Right lobe of liver (tissue), 6 donors: ENCODE results near the gene MRC1. TPM values are rescaled to one million over a fixed set of nuclear protein-coding genes. Genes with fewer than 3 reads are reported as not detected.

Source experiments
- ATAC-seq, 4 donors: fragments of 200-7000 bp; cut with Tn5 transposase; one replicate each; pipeline ENCODE4 v1.9.1; 2020; ENCODE audit warnings: mild to moderate bottlenecking in 4 of 4, moderate library complexity in 4 of 4
- DNase-seq, 3 donors: peaks; one replicate each; pipeline ENCODE4 v3.0.0-alpha.2; 2020
- H3K27ac ChIP-seq, 3 donors: fragments of 200-600 bp; one replicate each; pipeline ENCODE4 v1.8.0; 2022
- H3K27me3 ChIP-seq, 2 donors: fragments of 200-600 bp; one replicate each; pipeline ENCODE4 v1.8.0; 2022
- H3K36me3 ChIP-seq, 4 donors: fragments of 200-600 bp; sonication (generic) in 1 of 4; one replicate each; pipeline versions ENCODE4 v1.5.1 to v1.8.0; 2017 to 2022; ENCODE audit warnings: control low read depth in 1 of 4
- H3K4me1 ChIP-seq, 4 donors: fragments of 200-600 bp; sonication (generic) in 1 of 4; one replicate each; pipeline versions ENCODE4 v1.5.1 to v1.8.0; 2017 to 2022; ENCODE audit warnings: control low read depth in 1 of 4
- H3K4me3 ChIP-seq, 3 donors: fragments of 200-600 bp; one replicate each; pipeline ENCODE4 v1.8.0; 2022
- H3K9me3 ChIP-seq, 4 donors: fragments of 200-600 bp; sonication (generic) in 1 of 4; one replicate each; pipeline versions ENCODE4 v1.5.1 to v1.8.0; 2017 to 2022; ENCODE audit warnings: control low read depth in 1 of 4
- POLR2A ChIP-seq: fragments of 450-650 bp; IDR thresholded peaks from one replicate; pipeline ENCODE4 v1.6.1; 2017; ENCODE audit warnings: antibody characterized with exemption, mild to moderate bottlenecking
- WGBS: methylation state at CpG from one replicate; pipeline ENCODE4 v1.1.6; 2018; ENCODE audit warnings: low coverage, low lambda C conversion rate; ENCODE audit not compliant: insufficient coverage; ENCODE audit errors: missing lambda C conversion rate; 5-methylcytosine and 5-hydroxymethylcytosine counted together
- intact Hi-C, 2 donors: fragments of 100-400 bp; cut with DNase I; formaldehyde crosslinking; loops; one replicate each; pipeline versions ENCODE4 v1.11.2 to v1.14.1; 2022
- total RNA-seq, 6 experiments: library from RNA; depleted of rRNA in 2 of 6; stranded (reverse); fragments of >200 nt in 2 of 6; fragmentation: NEBNext Ultra II Directional in 3 of 6; extraction: Animal tissue kit (Norgen Biotek cat#: 25700) in 3 of 6; gene quantifications; one replicate each; pipeline versions ENCODE4 v1.1.0 to v1.2.4, GENCODE V29; 2016 to 2023
- TF ChIP-seq, protein P1 (sequence below), 4 donors: fragments of 200-600 bp in 3 of 4; fragments of 450-650 bp in 1 of 4; IDR thresholded peaks; one replicate each; pipeline versions ENCODE4 v1.5.1 to v1.8.0; 2016 to 2022; ENCODE audit warnings: antibody characterized with exemption in 4 of 4, mild to moderate bottlenecking in 2 of 4
- donor health status: DM: no; HTN: yes; CAD: no.
- donor health status: DM: no; HTN: no; CAD: no.
- donor health status: DM: no; HTN: no; CAD: no.
- donor health status: DM: no; HTN: yes; CAD: no.
- donor health status: DM: no; HTN: yes; CAD: no.

Gene MRC1
- total RNA-seq, 6 experiments from 2014 or later, result 9.8 to 44.8 (median 34.0) TPM

GRCh38 chr10:17821893-17822292 is 12.7 kb downstream of the MRC1 start:
- Histone ChIP-seq H3K36me3 (no peaks in the 10 kb centered on the region), H3K27me3 (no peaks in the 10 kb centered on the region), H3K9me3 (no peaks in the 10 kb centered on the region), H3K4me1 (no peaks in the 10 kb centered on the region), H3K27ac (no peak overlapping the region), H3K4me3 (no peak overlapping the region)
- TF ChIP-seq, protein P1, sequence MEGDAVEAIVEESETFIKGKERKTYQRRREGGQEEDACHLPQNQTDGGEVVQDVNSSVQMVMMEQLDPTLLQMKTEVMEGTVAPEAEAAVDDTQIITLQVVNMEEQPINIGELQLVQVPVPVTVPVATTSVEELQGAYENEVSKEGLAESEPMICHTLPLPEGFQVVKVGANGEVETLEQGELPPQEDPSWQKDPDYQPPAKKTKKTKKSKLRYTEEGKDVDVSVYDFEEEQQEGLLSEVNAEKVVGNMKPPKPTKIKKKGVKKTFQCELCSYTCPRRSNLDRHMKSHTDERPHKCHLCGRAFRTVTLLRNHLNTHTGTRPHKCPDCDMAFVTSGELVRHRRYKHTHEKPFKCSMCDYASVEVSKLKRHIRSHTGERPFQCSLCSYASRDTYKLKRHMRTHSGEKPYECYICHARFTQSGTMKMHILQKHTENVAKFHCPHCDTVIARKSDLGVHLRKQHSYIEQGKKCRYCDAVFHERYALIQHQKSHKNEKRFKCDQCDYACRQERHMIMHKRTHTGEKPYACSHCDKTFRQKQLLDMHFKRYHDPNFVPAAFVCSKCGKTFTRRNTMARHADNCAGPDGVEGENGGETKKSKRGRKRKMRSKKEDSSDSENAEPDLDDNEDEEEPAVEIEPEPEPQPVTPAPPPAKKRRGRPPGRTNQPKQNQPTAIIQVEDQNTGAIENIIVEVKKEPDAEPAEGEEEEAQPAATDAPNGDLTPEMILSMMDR (IDR thresholded peaks at IDR 0.05), result no peak
- TF ChIP-seq POLR2A, result no peak
- ATAC-seq (no peak), DNase-seq (no peak)
- 5% methylated on average over 1 of the region's 1 CpG for WGBS
- intact Hi-C loops, result no loop called here

DNA sequence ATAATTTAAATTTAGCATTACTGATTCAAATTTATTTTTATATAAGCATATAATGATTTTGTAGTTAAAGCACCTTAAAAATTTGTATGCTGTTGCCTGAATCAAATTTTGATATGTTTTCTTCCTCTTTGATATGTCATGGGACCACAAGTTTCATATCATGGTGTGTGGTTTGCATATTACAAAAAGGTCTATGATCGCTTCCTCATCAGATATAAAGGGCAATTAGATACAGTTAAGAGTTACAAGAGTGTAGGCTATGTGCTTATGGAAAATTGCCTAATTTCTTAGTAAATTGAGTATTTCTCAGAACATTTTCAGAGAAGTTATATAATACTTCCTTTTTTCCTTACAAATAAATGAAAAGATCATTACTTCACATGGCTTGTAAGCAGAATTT is 22.2 kb downstream of the MRC1 start:
- intact Hi-C loops, result no loop called here
- no peak overlapping the region for H3K27ac ChIP-seq
- no peaks in the 10 kb centered on the region for H3K27me3 ChIP-seq
- WGBS, result 68% methylated on average over 1 of the region's 1 CpG
- H3K4me1 ChIP-seq, result no peaks in the 10 kb centered on the region
- peaks cover 0 to 2% (median 0%) of the 10 kb centered on the region in 4 donors for H3K36me3 ChIP-seq
- no peak for DNase-seq
- peak in 1 of 4 donors; percentile 32 for ATAC-seq
- no peaks in the 10 kb centered on the region for H3K9me3 ChIP-seq
- TF ChIP-seq, protein P1 (IDR thresholded peaks at IDR 0.05), result no peak
- TF ChIP-seq POLR2A, result no peak
- no peak overlapping the region for H3K4me3 ChIP-seq

- Histone ChIP-seq H3K27me3 (no peaks in the 10 kb centered on the region), H3K27ac (no peak overlapping the region), H3K4me3 (no peak overlapping the region), H3K4me1 (no peaks in the 10 kb centered on the region), H3K9me3 (no peaks in the 10 kb centered on the region), H3K36me3 (peaks cover 0 to 2% (median 0%) of the 10 kb centered on the region in 4 donors)
- intact Hi-C loops, result no loop called here
- TF ChIP-seq, protein P1 (IDR thresholded peaks at IDR 0.05), result no peak
- TF ChIP-seq POLR2A, result no peak
- DNase-seq (no peak), ATAC-seq (no peak)
- WGBS, result 51% methylated on average over 6 of the region's 6 CpGs
These were observed 22.7 kb downstream of the MRC1 start for GRCh38 chr10:17831896-17832295.

GRCh38 chr10:17833656-17834055 is 24.5 kb downstream of the MRC1 start:
- TF ChIP-seq, protein P1 (IDR thresholded peaks at IDR 0.05), result no peak
- no peak for TF ChIP-seq POLR2A
- no peaks in the 10 kb centered on the region for H3K36me3 ChIP-seq
- DNase-seq, result no peak
- ATAC-seq, result no peak
- H3K4me1 ChIP-seq, result peaks cover 0 to 3% (median 0%) of the 10 kb centered on the region in 4 donors
- WGBS, result 54% methylated on average over 6 of the region's 6 CpGs
- intact Hi-C loops, result no loop called here
- no peak overlapping the region for H3K27ac ChIP-seq
- no peak overlapping the region for H3K4me3 ChIP-seq
- H3K27me3 ChIP-seq, result no peaks in the 10 kb centered on the region
- no peaks in the 10 kb centered on the region for H3K9me3 ChIP-seq

- Histone ChIP-seq H3K4me1 (peaks cover 0 to 3% (median 0%) of the 10 kb centered on the region in 4 donors), H3K36me3 (no peaks in the 10 kb centered on the region), H3K9me3 (no peaks in the 10 kb centered on the region), H3K4me3 (no peak overlapping the region), H3K27ac (no peak overlapping the region), H3K27me3 (no peaks in the 10 kb centered on the region)
- DNase-seq, result no peak
- peak in 1 of 4 donors; percentile 7 for ATAC-seq
- TF ChIP-seq, protein P1 (IDR thresholded peaks at IDR 0.05), result no peak
- TF ChIP-seq POLR2A, result no peak
- WGBS, result no CpG with 5 or more reads among the region's 1 CpG
- intact Hi-C loops, result no loop called here
These were observed 26.5 kb downstream of the MRC1 start for GRCh38 chr10:17835688-17836087.
